ENCODE results near the gene HENMT1. TPM values are rescaled to one million over a fixed set of nuclear protein-coding genes. Genes with fewer than 3 reads are reported as not detected.

HENMT1 gene
- total RNA-seq, 2 experiments from 2014 or later: 38.7 to 40.5 TPM

- Mint-ChIP-seq H3K36me3 (ENCODE audit: low read depth) (peaks cover 11% of the 10 kb centered on the region), H3K27me3 (ENCODE audit: low read depth) (no peaks in the 10 kb centered on the region), H3K4me3 (no peak overlapping the region), H3K9me3 (ENCODE audit: insufficient read depth) (no peaks in the 10 kb centered on the region), H3K4me1 (ENCODE audit: low read depth) (no peaks in the 10 kb centered on the region), H3K27ac (no peak overlapping the region)
- ChIA-PET POLR2A (no interaction called here), CTCF (interaction anchor here (1.5 to 4.8 kb wide), 2 partner anchors 15 to 68 kb away, joined by 5 to 22 read pairs; partner anchors contain the start of gene EEIG2)
- DNase-seq: no peak
- no peak for ATAC-seq
Measured at GRCh38 chr1:108627951-108628350, 32.9 kb downstream of the HENMT1 start.

DNA sequence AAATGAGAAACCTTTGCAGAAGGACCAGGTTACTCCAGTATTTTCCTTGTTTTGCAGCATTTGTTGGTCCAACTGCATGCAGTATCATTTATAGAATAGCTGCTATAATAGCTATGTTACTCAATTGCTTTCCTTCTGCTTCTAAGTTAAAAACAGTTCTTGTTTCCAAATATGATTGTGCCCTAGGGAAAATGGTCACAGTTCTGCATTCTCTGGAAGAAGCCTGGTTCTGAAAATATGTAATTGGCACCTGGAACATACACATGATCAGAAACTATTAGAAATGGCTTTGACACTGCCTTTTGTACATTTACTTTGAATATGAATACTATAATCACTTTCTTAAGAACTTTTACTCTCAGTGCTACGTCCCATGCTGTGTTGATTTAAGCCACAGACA lies 33.6 kb downstream of the HENMT1 start:
- POLR2A ChIA-PET: no interaction called here
- CTCF ChIA-PET: interaction anchor here (4.8 kb wide), 1 partner anchor 67 kb away, joined by 22 read pairs; the partner anchor contains the start of gene EEIG2
- Mint-ChIP-seq H3K9me3 (ENCODE audit: insufficient read depth) (no peaks in the 10 kb centered on the region), H3K4me1 (ENCODE audit: low read depth) (no peaks in the 10 kb centered on the region), H3K27me3 (ENCODE audit: low read depth) (no peaks in the 10 kb centered on the region), H3K36me3 (ENCODE audit: low read depth) (peaks cover 9% of the 10 kb centered on the region), H3K4me3 (no peak overlapping the region), H3K27ac (no peak overlapping the region)
- ATAC-seq (no peak), DNase-seq (no peak)

DNA sequence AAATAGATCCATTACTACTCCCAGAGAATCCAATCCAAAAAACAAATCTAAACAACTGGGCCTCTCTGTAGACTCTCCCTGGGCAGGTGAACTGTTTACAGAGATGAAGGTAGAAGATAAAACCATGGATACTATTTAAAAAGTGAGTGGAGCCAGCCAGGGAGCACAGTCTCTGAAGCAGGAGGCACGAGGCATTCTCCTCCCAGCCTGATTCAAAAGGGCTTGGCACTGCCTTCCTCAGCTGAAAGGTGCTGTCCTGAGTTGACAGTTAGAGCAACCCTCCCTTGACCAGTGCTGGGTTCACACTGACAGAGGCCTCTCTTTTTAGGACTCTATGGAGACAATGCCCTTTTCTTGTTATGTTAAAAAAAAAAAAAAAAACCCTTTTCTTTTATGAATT lies 36.8 kb downstream of the HENMT1 start:
- no peaks in the 10 kb centered on the region for H3K27me3 Mint-ChIP-seq (ENCODE audit: low read depth)
- no peak overlapping the region for H3K4me3 Mint-ChIP-seq
- H3K27ac Mint-ChIP-seq: no peak overlapping the region
- POLR2A ChIA-PET: interaction anchor here (0.6 kb wide), 1 partner anchor 427 kb away, joined by 3 read pairs; no protein-coding TSS in a partner anchor
- H3K36me3 Mint-ChIP-seq (ENCODE audit: low read depth): no peaks in the 10 kb centered on the region
- H3K4me1 Mint-ChIP-seq (ENCODE audit: low read depth): no peaks in the 10 kb centered on the region
- DNase-seq (no peak), ATAC-seq (no peak)
- CTCF ChIA-PET: no interaction called here
- no peaks in the 10 kb centered on the region for H3K9me3 Mint-ChIP-seq (ENCODE audit: insufficient read depth)

DNA sequence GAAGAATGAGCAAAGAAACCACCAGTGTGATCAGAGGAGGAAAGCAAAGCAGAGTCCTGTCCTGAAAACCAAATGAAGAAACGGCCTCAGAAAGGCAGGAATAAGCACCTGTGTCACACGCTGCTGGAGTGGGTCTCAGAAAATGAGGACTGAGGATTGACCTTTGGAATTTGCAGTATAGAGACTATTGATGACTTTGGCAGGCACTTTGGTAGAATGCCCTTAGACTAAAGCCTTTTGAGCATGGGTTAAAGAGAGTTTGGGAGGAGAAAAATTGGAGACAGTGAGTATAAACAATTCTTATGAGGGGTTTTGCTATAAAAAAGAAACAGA lies 43.2 kb downstream of the HENMT1 start:
- Mint-ChIP-seq H3K27ac (no peak overlapping the region), H3K4me3 (no peak overlapping the region), H3K9me3 (ENCODE audit: insufficient read depth) (no peaks in the 10 kb centered on the region), H3K27me3 (ENCODE audit: low read depth) (no peaks in the 10 kb centered on the region), H3K4me1 (ENCODE audit: low read depth) (no peaks in the 10 kb centered on the region), H3K36me3 (ENCODE audit: low read depth) (no peaks in the 10 kb centered on the region)
- DNase-seq (no peak), ATAC-seq (no peak)
- POLR2A ChIA-PET: no interaction called here
- CTCF ChIA-PET: no interaction called here

DNA sequence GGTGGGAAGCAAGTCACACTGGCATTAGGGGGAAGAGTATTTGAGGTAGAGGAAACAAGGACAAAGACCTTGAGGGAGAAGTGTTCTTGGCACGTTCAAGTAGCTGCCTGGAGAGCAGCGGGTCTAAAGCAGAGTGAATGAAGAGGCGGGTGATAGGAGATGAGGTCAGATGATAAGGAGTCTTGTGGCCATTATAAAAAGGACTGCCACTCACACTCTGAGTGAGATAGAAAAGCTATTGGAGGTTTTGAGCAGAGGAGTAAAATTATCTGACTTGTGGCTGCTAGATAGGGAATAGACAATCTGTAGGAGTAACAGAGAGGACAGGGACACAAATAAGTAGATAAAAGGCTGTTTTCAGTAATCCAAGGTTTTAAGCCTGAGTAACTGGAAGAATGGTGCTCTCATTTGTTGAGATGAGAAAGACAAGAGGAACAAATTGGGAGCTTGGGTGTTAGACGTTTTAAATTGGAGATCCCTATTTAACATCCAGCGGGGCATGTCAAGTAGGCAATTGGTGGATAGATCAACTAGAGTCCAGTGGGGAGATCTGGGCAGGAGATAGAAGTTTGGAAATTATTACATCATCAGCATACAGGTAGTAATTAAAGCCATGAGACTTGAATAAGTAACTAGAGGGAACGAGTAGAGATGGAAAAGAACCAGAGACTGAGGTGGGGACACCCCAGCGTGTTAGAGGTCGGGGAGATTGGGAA lies 43.7 kb downstream of the HENMT1 start:
- no peaks in the 10 kb centered on the region for H3K27me3 Mint-ChIP-seq (ENCODE audit: low read depth)

GRCh38 chr1:108615544-108615943 lies 45.3 kb downstream of the HENMT1 start:
- DNase-seq: no peak
- no peaks in the 10 kb centered on the region for H3K36me3 Mint-ChIP-seq (ENCODE audit: low read depth)
- CTCF ChIA-PET: interaction anchor here (1.1 to 1.5 kb wide), 3 partner anchors 28 to 56 kb away, joined by 3 to 4 read pairs (median 4); partner anchors contain the start of gene EEIG2
- H3K4me3 Mint-ChIP-seq: no peak overlapping the region
- no peak overlapping the region for H3K27ac Mint-ChIP-seq
- no peaks in the 10 kb centered on the region for H3K4me1 Mint-ChIP-seq (ENCODE audit: low read depth)
- no peaks in the 10 kb centered on the region for H3K9me3 Mint-ChIP-seq (ENCODE audit: insufficient read depth)
- POLR2A ChIA-PET: interaction anchor here (1.1 kb wide), 1 partner anchor 77 kb away, joined by 3 read pairs; the partner anchor contains the start of gene PRPF38B
- ATAC-seq: no peak
- H3K27me3 Mint-ChIP-seq (ENCODE audit: low read depth): no peaks in the 10 kb centered on the region

More for the DNA sequence above, 43.7 kb downstream of the HENMT1 start:
- Mint-ChIP-seq H3K36me3 (ENCODE audit: low read depth) (no peaks in the 10 kb centered on the region), H3K9me3 (ENCODE audit: insufficient read depth) (no peaks in the 10 kb centered on the region), H3K4me1 (ENCODE audit: low read depth) (no peaks in the 10 kb centered on the region), H3K27ac (no peak overlapping the region), H3K4me3 (no peak overlapping the region)
- DNase-seq (no peak), ATAC-seq (no peak)
- ChIA-PET CTCF (no interaction called here), POLR2A (no interaction called here)

GRCh38 chr1:108612496-108612895 lies 48.4 kb downstream of the HENMT1 start:
- Mint-ChIP-seq H3K27me3 (ENCODE audit: low read depth) (no peaks in the 10 kb centered on the region), H3K36me3 (ENCODE audit: low read depth) (peaks cover 4% of the 10 kb centered on the region), H3K27ac (no peak overlapping the region), H3K4me1 (ENCODE audit: low read depth) (no peaks in the 10 kb centered on the region), H3K9me3 (ENCODE audit: insufficient read depth) (no peaks in the 10 kb centered on the region), H3K4me3 (no peak overlapping the region)
- DNase-seq: no peak
- ATAC-seq: no peak
- ChIA-PET POLR2A (no interaction called here), CTCF (interaction anchor here (1.3 to 1.8 kb wide), 4 partner anchors 16 to 53 kb away, joined by 4 to 7 read pairs (median 4); partner anchors contain the start of gene EEIG2)

DNA sequence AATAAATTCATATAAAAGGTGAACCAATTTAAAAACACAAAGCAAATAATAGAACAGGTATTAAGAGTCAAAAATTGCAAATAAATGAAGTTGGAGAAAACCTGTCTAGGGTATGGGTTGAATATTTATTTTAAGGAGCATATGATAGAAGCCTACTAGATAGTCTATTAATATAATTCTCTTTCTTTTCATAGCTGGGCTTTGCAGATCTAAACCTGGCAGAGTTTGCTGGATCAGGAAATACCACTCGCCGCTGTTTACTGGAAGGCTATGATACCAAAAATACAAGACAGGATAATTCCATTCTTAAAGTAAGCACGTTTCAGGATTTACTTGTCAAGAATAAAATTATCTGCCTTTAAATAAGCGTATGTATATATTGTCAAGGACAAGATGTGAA lies 48.9 kb downstream of the HENMT1 start:
- DNase-seq (no peak), ATAC-seq (no peak)
- H3K4me3 Mint-ChIP-seq: no peak overlapping the region
- H3K9me3 Mint-ChIP-seq (ENCODE audit: insufficient read depth): no peaks in the 10 kb centered on the region
- ChIA-PET POLR2A (no interaction called here), CTCF (no interaction called here)
- peaks cover 4% of the 10 kb centered on the region for H3K36me3 Mint-ChIP-seq (ENCODE audit: low read depth)
- H3K27ac Mint-ChIP-seq: no peak overlapping the region
- no peaks in the 10 kb centered on the region for H3K4me1 Mint-ChIP-seq (ENCODE audit: low read depth)
- H3K27me3 Mint-ChIP-seq (ENCODE audit: low read depth): no peaks in the 10 kb centered on the region

GRCh38 chr1:108610073-108610472 lies 50.8 kb downstream of the HENMT1 start:
- H3K27ac Mint-ChIP-seq: no peak overlapping the region
- CTCF ChIA-PET: no interaction called here

DNA sequence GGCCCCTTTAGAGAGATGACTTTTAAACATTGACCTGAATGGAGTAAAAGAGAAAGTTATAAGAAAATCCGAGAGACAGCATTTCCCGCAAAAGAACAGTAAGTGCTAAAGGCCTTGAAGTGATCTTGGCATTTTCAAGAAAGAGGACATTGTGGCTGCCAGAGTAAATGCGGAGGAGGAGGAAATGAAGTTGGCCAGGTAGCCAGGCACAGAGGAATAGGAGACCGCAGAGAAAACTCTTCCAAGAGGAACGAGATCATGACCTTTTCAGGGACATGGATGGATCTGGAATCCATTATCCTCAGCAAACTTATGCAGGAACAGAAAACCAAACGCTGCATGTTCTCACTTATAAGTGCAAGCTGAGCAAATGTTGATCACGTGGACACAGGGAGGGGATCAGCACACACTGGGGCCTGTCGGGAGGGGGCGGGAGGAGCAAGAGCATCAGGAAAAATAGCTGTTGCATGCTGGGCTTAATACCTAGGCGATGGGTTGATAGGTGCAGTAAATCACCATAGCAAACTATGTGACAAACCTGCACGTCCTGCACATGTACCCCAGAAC lies 51.3 kb downstream of the HENMT1 start:
- ATAC-seq: no peak
- Mint-ChIP-seq H3K9me3 (ENCODE audit: insufficient read depth) (no peaks in the 10 kb centered on the region), H3K27me3 (ENCODE audit: low read depth) (no peaks in the 10 kb centered on the region), H3K27ac (no peak overlapping the region), H3K36me3 (ENCODE audit: low read depth) (peaks cover 4% of the 10 kb centered on the region), H3K4me3 (no peak overlapping the region), H3K4me1 (ENCODE audit: low read depth) (no peaks in the 10 kb centered on the region)
- ChIA-PET POLR2A (no interaction called here), CTCF (no interaction called here)
- no peak for DNase-seq

More at GRCh38 chr1:108610073-108610472, 50.8 kb downstream of the HENMT1 start:
- Mint-ChIP-seq H3K4me3 (no peak overlapping the region), H3K36me3 (ENCODE audit: low read depth) (peaks cover 4% of the 10 kb centered on the region), H3K27me3 (ENCODE audit: low read depth) (no peaks in the 10 kb centered on the region), H3K9me3 (ENCODE audit: insufficient read depth) (no peaks in the 10 kb centered on the region), H3K4me1 (ENCODE audit: low read depth) (no peaks in the 10 kb centered on the region)
- POLR2A ChIA-PET: no interaction called here
- DNase-seq: no peak
- no peak for ATAC-seq

GRCh38 chr1:108606478-108606877 lies 54.4 kb downstream of the HENMT1 start:
- H3K9me3 Mint-ChIP-seq (ENCODE audit: insufficient read depth): no peaks in the 10 kb centered on the region
- DNase-seq: no peak
- no peak overlapping the region for H3K4me3 Mint-ChIP-seq
- no peak overlapping the region for H3K27ac Mint-ChIP-seq
- H3K27me3 Mint-ChIP-seq (ENCODE audit: low read depth): no peaks in the 10 kb centered on the region
- no peaks in the 10 kb centered on the region for H3K4me1 Mint-ChIP-seq (ENCODE audit: low read depth)
- peaks cover 4% of the 10 kb centered on the region for H3K36me3 Mint-ChIP-seq (ENCODE audit: low read depth)
- CTCF ChIA-PET: interaction anchor here (0.7 to 1.2 kb wide), 3 partner anchors 14 to 40 kb away, joined by 3 to 4 read pairs (median 3); no protein-coding TSS in a partner anchor
- no peak for ATAC-seq
- POLR2A ChIA-PET: no interaction called here

GRCh38 chr1:108605633-108606032 lies 55.3 kb downstream of the HENMT1 start:
- Mint-ChIP-seq H3K27ac (no peak overlapping the region), H3K4me1 (ENCODE audit: low read depth) (no peaks in the 10 kb centered on the region), H3K36me3 (ENCODE audit: low read depth) (peaks cover 4% of the 10 kb centered on the region), H3K27me3 (ENCODE audit: low read depth) (no peaks in the 10 kb centered on the region), H3K4me3 (no peak overlapping the region), H3K9me3 (ENCODE audit: insufficient read depth) (no peaks in the 10 kb centered on the region)
- ChIA-PET CTCF (interaction anchor here (0.7 to 1.0 kb wide), 2 partner anchors 13 to 30 kb away, joined by 3 read pairs; no protein-coding TSS in a partner anchor), POLR2A (no interaction called here)
- DNase-seq (no peak), ATAC-seq (no peak)

Data from activated CD8-positive, alpha-beta T cell treated with anti-CD3 and anti-CD28 coated beads, Interleukin-2, amount 10 ng/mL, durations not matched to agents 7 days and 5 days (primary cell).